ENCODE results near the gene VTI1A. TPM values are rescaled to one million over a fixed set of nuclear protein-coding genes. Genes with fewer than 3 reads are reported as not detected.
"Not testable (repeated sequence)": the region's sequence is repeated elsewhere in the genome, so short reads cannot be mapped to it uniquely, and the experiment has no call there.

VTI1A gene
- total RNA-seq, 1 donor from 2014 or later = 36.9 TPM

DNA sequence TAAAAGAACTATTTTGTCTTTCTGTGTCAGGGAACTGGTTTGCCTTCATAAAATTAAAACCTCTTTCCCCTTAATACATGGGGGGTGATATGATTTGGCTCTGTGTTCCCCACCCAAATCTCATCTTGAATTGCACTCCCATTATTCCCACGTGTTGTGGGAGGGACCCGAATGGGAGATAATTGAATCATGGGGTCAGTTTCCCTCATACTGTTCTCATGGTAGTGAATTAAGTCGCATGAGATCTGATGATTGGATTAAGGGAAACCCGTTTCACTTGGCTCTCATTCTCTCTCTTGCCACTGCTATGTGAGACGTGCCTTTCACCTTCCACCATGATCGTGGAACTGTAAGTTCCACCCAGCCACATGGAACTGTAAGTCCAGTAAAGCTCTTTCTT, 142.1 kb downstream of the VTI1A start:
- H3K4me3 ChIP-seq = no peak overlapping the region
- H3K9me3 ChIP-seq = no peaks in the 10 kb centered on the region
- no peak overlapping the region for H3K27ac ChIP-seq
- no peaks in the 10 kb centered on the region for H3K4me1 ChIP-seq
- H3K27me3 ChIP-seq (ENCODE audit: low read depth) = no peaks in the 10 kb centered on the region
- ATAC-seq (no peak), DNase-seq (no peak)
- H3K36me3 ChIP-seq = no peaks in the 10 kb centered on the region
- intact Hi-C loops (cut with DNase I) = no loop called here
- TF ChIP-seq, protein P1, sequence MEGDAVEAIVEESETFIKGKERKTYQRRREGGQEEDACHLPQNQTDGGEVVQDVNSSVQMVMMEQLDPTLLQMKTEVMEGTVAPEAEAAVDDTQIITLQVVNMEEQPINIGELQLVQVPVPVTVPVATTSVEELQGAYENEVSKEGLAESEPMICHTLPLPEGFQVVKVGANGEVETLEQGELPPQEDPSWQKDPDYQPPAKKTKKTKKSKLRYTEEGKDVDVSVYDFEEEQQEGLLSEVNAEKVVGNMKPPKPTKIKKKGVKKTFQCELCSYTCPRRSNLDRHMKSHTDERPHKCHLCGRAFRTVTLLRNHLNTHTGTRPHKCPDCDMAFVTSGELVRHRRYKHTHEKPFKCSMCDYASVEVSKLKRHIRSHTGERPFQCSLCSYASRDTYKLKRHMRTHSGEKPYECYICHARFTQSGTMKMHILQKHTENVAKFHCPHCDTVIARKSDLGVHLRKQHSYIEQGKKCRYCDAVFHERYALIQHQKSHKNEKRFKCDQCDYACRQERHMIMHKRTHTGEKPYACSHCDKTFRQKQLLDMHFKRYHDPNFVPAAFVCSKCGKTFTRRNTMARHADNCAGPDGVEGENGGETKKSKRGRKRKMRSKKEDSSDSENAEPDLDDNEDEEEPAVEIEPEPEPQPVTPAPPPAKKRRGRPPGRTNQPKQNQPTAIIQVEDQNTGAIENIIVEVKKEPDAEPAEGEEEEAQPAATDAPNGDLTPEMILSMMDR (IDR thresholded peaks at IDR 0.05) = no peak

- H3K4me3 ChIP-seq; H3K4me1 ChIP-seq; H3K27me3 ChIP-seq (ENCODE audit: low read depth); DNase-seq; H3K27ac ChIP-seq; H3K9me3 ChIP-seq; H3K36me3 ChIP-seq; intact Hi-C loops (cut with DNase I): not testable (repeated sequence)
- ATAC-seq = peak in 1 of 2 donors; percentile 21
Measured at GRCh38 chr10:112590786-112591185, 143.8 kb downstream of the VTI1A start.

- Histone ChIP-seq H3K36me3 (no peaks in the 10 kb centered on the region), H3K4me1 (no peaks in the 10 kb centered on the region), H3K27me3 (ENCODE audit: low read depth) (no peaks in the 10 kb centered on the region), H3K4me3 (no peak overlapping the region), H3K9me3 (no peaks in the 10 kb centered on the region), H3K27ac (no peak overlapping the region)
- ATAC-seq (no peak), DNase-seq (no peak)
- TF ChIP-seq, protein P1 (IDR thresholded peaks at IDR 0.05) = no peak
- intact Hi-C loops (cut with DNase I) = no loop called here
Measured at GRCh38 chr10:112593023-112593422, 146.0 kb downstream of the VTI1A start.

DNA sequence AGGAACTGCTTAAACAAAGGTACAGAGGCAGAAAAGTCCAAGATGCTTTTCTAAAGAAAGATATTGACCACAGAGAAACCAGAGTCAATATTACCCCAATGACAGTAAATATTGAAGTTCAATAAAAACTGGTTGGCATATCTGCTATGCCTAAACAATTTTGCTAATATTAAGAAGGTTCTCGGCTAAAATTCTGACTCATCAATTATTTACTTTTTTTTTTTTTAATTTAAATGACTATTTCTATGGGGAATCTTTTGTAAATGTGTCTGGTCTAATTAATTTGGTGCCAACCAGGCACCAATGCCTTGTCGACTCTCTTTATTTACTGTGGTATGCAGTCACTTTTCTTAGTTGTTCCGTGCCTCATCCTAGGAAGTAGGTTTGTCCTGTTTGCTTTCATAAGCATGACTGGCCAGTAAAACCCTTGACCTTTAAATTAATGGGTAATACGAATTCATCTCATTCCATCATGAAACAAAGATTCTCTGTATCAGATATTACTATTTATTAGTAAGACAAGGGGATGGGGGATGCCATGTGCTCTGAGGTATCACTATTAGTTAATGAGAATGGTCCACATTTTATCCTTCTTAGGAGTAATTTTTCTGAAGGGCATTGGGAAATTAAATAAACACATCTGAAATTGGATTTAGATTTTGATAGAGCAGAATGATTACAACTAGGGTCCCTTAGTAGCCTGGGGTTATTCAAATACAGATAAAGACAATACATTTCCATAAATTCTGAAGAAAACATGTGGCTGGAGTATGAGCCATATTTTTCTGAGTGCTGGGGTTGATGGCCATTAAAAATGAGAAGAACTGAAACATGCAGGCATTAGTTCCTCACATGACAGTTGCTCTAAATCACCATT, 154.4 kb downstream of the VTI1A start:
- TF ChIP-seq, protein P1 (IDR thresholded peaks at IDR 0.05) = no peak
- DNase-seq (no peak), ATAC-seq (no peak)
- Histone ChIP-seq H3K4me3 (no peak overlapping the region), H3K27ac (no peak overlapping the region), H3K27me3 (ENCODE audit: low read depth) (no peaks in the 10 kb centered on the region), H3K4me1 (no peaks in the 10 kb centered on the region), H3K9me3 (no peaks in the 10 kb centered on the region), H3K36me3 (no peaks in the 10 kb centered on the region)
- intact Hi-C loops (cut with DNase I) = no loop called here

- intact Hi-C loops (cut with DNase I) = no loop called here
- Histone ChIP-seq H3K27ac (no peak overlapping the region), H3K36me3 (no peaks in the 10 kb centered on the region), H3K4me3 (no peak overlapping the region), H3K9me3 (no peaks in the 10 kb centered on the region), H3K4me1 (no peaks in the 10 kb centered on the region), H3K27me3 (ENCODE audit: low read depth) (no peaks in the 10 kb centered on the region)
- ATAC-seq (no peak), DNase-seq (no peak)
- TF ChIP-seq, protein P1 (IDR thresholded peaks at IDR 0.05) = no peak
Measured at GRCh38 chr10:112603062-112603461, 156.0 kb downstream of the VTI1A start.

- no peak overlapping the region for H3K4me3 ChIP-seq
- TF ChIP-seq, protein P1 (IDR thresholded peaks at IDR 0.05) = no peak
- peak; percentile 65 to 73 for ATAC-seq
- no peaks in the 10 kb centered on the region for H3K27me3 ChIP-seq (ENCODE audit: low read depth)
- H3K9me3 ChIP-seq = no peaks in the 10 kb centered on the region
- H3K4me1 ChIP-seq = no peaks in the 10 kb centered on the region
- intact Hi-C loops (cut with DNase I) = no loop called here
- no peaks in the 10 kb centered on the region for H3K36me3 ChIP-seq
- no peak overlapping the region for H3K27ac ChIP-seq
- DNase-seq = no peak
Measured at GRCh38 chr10:112605063-112605462, 158.0 kb downstream of the VTI1A start.
